Measurements from ENCODE around the gene PPP1R3C. TPM values are rescaled to one million over a fixed set of nuclear protein-coding genes. Genes with fewer than 3 reads are reported as not detected.
A peak's percentile ranks its signal among the peaks of the same experiment; 100 is the strongest.

PPP1R3C gene
- total and polyA plus RNA-seq, 2 donors (not counting 3 experiments of a cell fraction or from before 2014, with no cell fraction given) = 1.6 to 2.0 TPM

DNA sequence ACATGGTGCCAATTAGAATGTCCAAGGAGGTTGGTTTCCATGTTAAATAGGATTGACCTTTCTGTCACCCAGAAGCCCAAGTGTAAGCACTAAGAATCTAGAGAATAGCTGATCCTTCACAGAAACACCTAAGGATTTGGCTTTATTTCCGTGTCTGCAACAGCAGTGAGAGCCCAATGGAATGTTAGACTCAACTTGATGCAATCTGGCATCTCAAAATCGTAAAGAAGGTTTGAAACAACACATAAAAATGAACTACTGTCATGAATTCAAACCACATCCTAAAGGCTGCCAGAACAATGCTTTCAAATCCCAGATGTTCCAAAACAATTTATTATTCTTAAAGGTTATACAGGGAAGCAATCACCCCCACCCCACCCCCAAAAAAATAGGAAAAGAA is 18.6 kb downstream of the PPP1R3C start:
- H3K4me1 ChIP-seq (ENCODE audit: control insufficient read depth, extremely low read depth, insufficient read depth, low read length) = peaks cover 19% of the 10 kb centered on the region
- H3K4me2 ChIP-seq (ENCODE audit: insufficient read depth, low read length) = peak overlapping the region; percentile 22
- BruUV-seq (replicated peaks) = TSS peak; percentile 42
- no peaks in the 10 kb centered on the region for H4K20me1 ChIP-seq (replicated peaks; ENCODE audit: control insufficient read depth, extremely low read depth, insufficient read depth, low read length)
- TF ChIP-seq EZH2 (IDR thresholded peaks at IDR 0.05; ENCODE audit: borderline replicate concordance, low read depth, low read length, severe bottlenecking) (no peak), MYC (IDR thresholded peaks at IDR 0.05; ENCODE audit: low read depth, low read length) (no peak), FOS (IDR thresholded peaks at IDR 0.05; ENCODE audit: borderline replicate concordance, insufficient read depth, low read length) (no peak), POLR2A (IDR thresholded peaks at IDR 0.05; ENCODE audit: low read depth, low read length) (no peak), POLR2AphosphoS5 (IDR thresholded peaks at IDR 0.05; ENCODE audit: insufficient read depth, low read depth, low read length) (no peak), JUN (IDR thresholded peaks at IDR 0.05; ENCODE audit: borderline replicate concordance, insufficient read depth, insufficient read length, low read depth) (no peak)
- TF ChIP-seq, protein P1, sequence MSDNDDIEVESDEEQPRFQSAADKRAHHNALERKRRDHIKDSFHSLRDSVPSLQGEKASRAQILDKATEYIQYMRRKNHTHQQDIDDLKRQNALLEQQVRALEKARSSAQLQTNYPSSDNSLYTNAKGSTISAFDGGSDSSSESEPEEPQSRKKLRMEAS (IDR thresholded peaks at IDR 0.05; ENCODE audit: insufficient read depth, insufficient read length) = no peak
- H2AFZ ChIP-seq (ENCODE audit: low read depth, low read length) = peak overlapping the region; percentile 46
- intact Hi-C loops (cut with micrococcal nuclease) (no loop called here), dilution Hi-C loops (cut with MboI; ENCODE audit: extremely low pct_ligation_motif_present, low sequenced_read_pairs) (no loop called here)
- H3K36me3 ChIP-seq (ENCODE audit: control insufficient read depth in 2 of 2, extremely low read depth in 1 of 2, insufficient read depth in 2 of 2, low read length in 2 of 2) = no peaks in the 10 kb centered on the region
- no peaks in the 10 kb centered on the region for H3K27me3 ChIP-seq (ENCODE audit: control insufficient read depth in 2 of 2, insufficient read depth in 2 of 2, low read length in 2 of 2)
- ChIA-PET CTCF (interaction anchor here (1.3 to 2.1 kb wide), 3 partner anchors 17 to 21 kb away, joined by 4 to 15 read pairs (median 5); partner anchors contain the start of gene PPP1R3C), POLR2A (interaction anchor here (1.3 kb wide), 1 partner anchor 10 kb away, joined by 5 read pairs; no protein-coding TSS in a partner anchor)
- no peaks in the 10 kb centered on the region for H3K9me1 ChIP-seq (replicated peaks; ENCODE audit: control insufficient read depth, extremely low read depth, insufficient read depth, low read length)
- no peak overlapping the region for H3K4me3 ChIP-seq (replicated peaks in 1 of 3; ENCODE audit: insufficient read depth in 1 of 3, low read depth in 1 of 3, low read length in 3 of 3)
- peak overlapping the region; percentile 57 for H3K27ac ChIP-seq (ENCODE audit: insufficient read depth, low read depth, low read length)
- no peaks in the 10 kb centered on the region for H3K9me3 ChIP-seq (replicated peaks; ENCODE audit: control insufficient read depth, insufficient read depth, low read length)
- FAIRE-seq (no peak), DNase-seq (ENCODE audit: low read depth, low spot score) (no peak)
- H3K79me2 ChIP-seq (ENCODE audit: control insufficient read depth, insufficient read depth, low read length) = no peaks in the 10 kb centered on the region
- H3K9ac ChIP-seq (replicated peaks; ENCODE audit: extremely low read depth, insufficient read depth, low read length) = no peak overlapping the region

All from endothelial cell of umbilical vein (primary cell).